Thoracic aorta (tissue), 2 donors: ENCODE data around the gene VPREB1. TPM values are rescaled to one million over a fixed set of nuclear protein-coding genes. Genes with fewer than 3 reads are reported as not detected.

Source experiments
- ATAC-seq: fragments of 150-250 bp; one replicate; pipeline ENCODE4 v1.8.0; 2017; ENCODE audit warnings: low read depth; ENCODE audit not compliant: insufficient number of reproducible peaks, low FRiP score
- DNase-seq: peaks from one replicate; pipeline ENCODE4 v3.0.0-alpha.2; 2020; ENCODE audit warnings: low spot score
- H3K27ac ChIP-seq, 2 donors: fragments of 200-600 bp; sonication (generic); 1 replicate in 1 of 2; 2 replicates in 1 of 2; pipeline ENCODE4 v1.5.1; 2016; ENCODE audit warnings: mild to moderate bottlenecking in 2 of 2, moderate library complexity in 2 of 2
- H3K27me3 ChIP-seq: fragments of 200-600 bp; sonication (generic); replicated peaks from 2 replicates; pipeline ENCODE4 v1.6.0; 2016; ENCODE audit warnings: mild to moderate bottlenecking; ENCODE audit not compliant: insufficient read depth
- H3K36me3 ChIP-seq: fragments of 200-600 bp; sonication (generic); one replicate; pipeline ENCODE4 v1.5.1; 2016
- H3K4me1 ChIP-seq, 2 donors: fragments of 200-600 bp; sonication (generic); 1 replicate in 1 of 2; 2 replicates in 1 of 2; pipeline versions ENCODE4 v1.5.1 to v1.6.0; 2016; ENCODE audit warnings: low read depth in 2 of 2, mild to moderate bottlenecking in 1 of 2; ENCODE audit not compliant: control insufficient read depth in 1 of 2
- H3K4me3 ChIP-seq: fragments of 200-600 bp; sonication (generic); 2 replicates; pipeline ENCODE4 v1.5.1; 2016; ENCODE audit warnings: mild to moderate bottlenecking
- H3K9me3 ChIP-seq: fragments of 200-600 bp; sonication (generic); 2 replicates; pipeline ENCODE4 v1.5.1; 2016
- CTCF ChIP-seq: fragments of 200-600 bp; sonication (generic); IDR thresholded peaks from one replicate; pipeline ENCODE4 v1.5.1; 2019; ENCODE audit warnings: antibody characterized with exemption
- total RNA-seq, 2 donors: library from RNA; depleted of rRNA; stranded (reverse); fragments of >200 nt; gene quantifications; one replicate each; pipeline versions ENCODE4 v1.1.0 to v1.2.3, GENCODE V29; 2016

The VPREB1 gene
- total RNA-seq, 2 donors from 2014 or later, result not detected

- no peak overlapping the region for H3K27ac ChIP-seq
- no peaks in the 10 kb centered on the region for H3K36me3 ChIP-seq
- no peaks in the 10 kb centered on the region for H3K27me3 ChIP-seq
- H3K4me3 ChIP-seq, result no peak overlapping the region
- H3K9me3 ChIP-seq, result no peaks in the 10 kb centered on the region
- ATAC-seq (no peak), DNase-seq (no peak)
- no peaks in the 10 kb centered on the region for H3K4me1 ChIP-seq
- no peak for TF ChIP-seq CTCF
Measured at GRCh38 chr22:22242488-22242887, 2.1 kb upstream of the VPREB1 start.

GRCh38 chr22:22243033-22243680 lies 1.4 kb upstream of the VPREB1 start:
- no peak for TF ChIP-seq CTCF
- Histone ChIP-seq H3K4me1 (no peaks in the 10 kb centered on the region), H3K9me3 (no peaks in the 10 kb centered on the region), H3K27ac (no peak overlapping the region), H3K4me3 (no peak overlapping the region), H3K36me3 (no peaks in the 10 kb centered on the region), H3K27me3 (no peaks in the 10 kb centered on the region)
- DNase-seq, result no peak
- ATAC-seq, result no peak

GRCh38 chr22:22245256-22245909 lies 797 bp downstream of the VPREB1 start:
- no peak for ATAC-seq
- Histone ChIP-seq H3K27ac (no peak overlapping the region), H3K4me3 (no peak overlapping the region), H3K4me1 (no peaks in the 10 kb centered on the region), H3K36me3 (no peaks in the 10 kb centered on the region), H3K9me3 (no peaks in the 10 kb centered on the region), H3K27me3 (no peaks in the 10 kb centered on the region)
- no peak for DNase-seq
- no peak for TF ChIP-seq CTCF

GRCh38 chr22:22245935-22246525 lies 1.4 kb downstream of the VPREB1 start:
- DNase-seq (no peak), ATAC-seq (no peak)
- no peaks in the 10 kb centered on the region for H3K9me3 ChIP-seq
- no peaks in the 10 kb centered on the region for H3K36me3 ChIP-seq
- no peaks in the 10 kb centered on the region for H3K27me3 ChIP-seq
- H3K27ac ChIP-seq, result no peak overlapping the region
- H3K4me3 ChIP-seq, result no peak overlapping the region
- H3K4me1 ChIP-seq, result no peaks in the 10 kb centered on the region
- no peak for TF ChIP-seq CTCF

- no peaks in the 10 kb centered on the region for H3K36me3 ChIP-seq
- no peak overlapping the region for H3K27ac ChIP-seq
- no peak overlapping the region for H3K4me3 ChIP-seq
- TF ChIP-seq CTCF, result no peak
- H3K9me3 ChIP-seq, result no peaks in the 10 kb centered on the region
- DNase-seq (no peak), ATAC-seq (no peak)
- H3K4me1 ChIP-seq, result no peaks in the 10 kb centered on the region
- H3K27me3 ChIP-seq, result no peaks in the 10 kb centered on the region
Measured at GRCh38 chr22:22246706-22247105, 2.1 kb downstream of the VPREB1 start.
